ENCODE measurements around the gene CFAP90. TPM values are rescaled to one million over a fixed set of nuclear protein-coding genes. Genes with fewer than 3 reads are reported as not detected.

The CFAP90 gene
- total RNA-seq, 2 experiments from 2014 or later: not detected

- Mint-ChIP-seq H3K4me1 (ENCODE audit: low read depth) (no peaks in the 10 kb centered on the region), H3K9me3 (no peaks in the 10 kb centered on the region), H3K36me3 (ENCODE audit: low read depth) (no peaks in the 10 kb centered on the region), H3K27me3 (peaks cover 15% of the 10 kb centered on the region), H3K4me3 (no peak overlapping the region), H3K27ac (no peak overlapping the region)
- no peak for TF ChIP-seq CTCF (IDR thresholded peaks at IDR 0.05)
- ChIA-PET CTCF (no interaction called here), POLR2A (no interaction called here)
- DNase-seq: no peak
- intact Hi-C loops (cut with micrococcal nuclease): no loop called here
- ATAC-seq: no peak
Observed at GRCh38 chr5:7837403-7837802, 13.5 kb downstream of the CFAP90 start.

GRCh38 chr5:7834982-7835381 lies 16.0 kb downstream of the CFAP90 start:
- no peak overlapping the region for H3K4me3 Mint-ChIP-seq
- H3K27ac Mint-ChIP-seq: no peak overlapping the region
- H3K27me3 Mint-ChIP-seq: peaks cover 16% of the 10 kb centered on the region
- H3K9me3 Mint-ChIP-seq: no peaks in the 10 kb centered on the region
- ChIA-PET POLR2A (no interaction called here), CTCF (no interaction called here)
- H3K36me3 Mint-ChIP-seq (ENCODE audit: low read depth): no peaks in the 10 kb centered on the region
- intact Hi-C loops (cut with micrococcal nuclease): no loop called here
- DNase-seq (no peak), ATAC-seq (no peak)
- no peak for TF ChIP-seq CTCF (IDR thresholded peaks at IDR 0.05)
- H3K4me1 Mint-ChIP-seq (ENCODE audit: low read depth): no peaks in the 10 kb centered on the region

DNA sequence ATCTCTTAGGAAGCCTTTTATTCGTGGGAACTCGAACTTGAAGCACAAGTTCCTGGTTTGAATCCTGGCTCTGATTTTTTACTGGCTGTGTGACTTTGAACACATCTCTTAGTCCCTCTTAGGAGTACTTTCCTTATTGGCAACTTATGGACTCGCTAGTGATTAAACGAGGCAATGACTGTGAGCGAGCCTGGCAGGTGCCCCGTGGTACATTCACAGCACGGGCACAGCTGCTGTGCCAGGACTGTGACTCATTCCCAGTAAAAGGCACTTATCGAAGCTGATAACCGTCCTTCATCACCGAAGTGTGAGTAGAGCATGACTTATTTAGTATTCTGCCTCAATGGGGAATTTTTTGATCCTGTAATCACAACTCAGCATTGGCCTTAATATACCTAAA lies 22.7 kb downstream of the CFAP90 start:
- Mint-ChIP-seq H3K9me3 (no peaks in the 10 kb centered on the region), H3K27me3 (peaks cover 6% of the 10 kb centered on the region), H3K36me3 (ENCODE audit: low read depth) (no peaks in the 10 kb centered on the region), H3K4me3 (no peak overlapping the region), H3K4me1 (ENCODE audit: low read depth) (no peaks in the 10 kb centered on the region), H3K27ac (no peak overlapping the region)
- no peak for ATAC-seq
- CTCF ChIA-PET: interaction anchor here (2.0 kb wide), 1 partner anchor 13 kb away, joined by 10 read pairs; no protein-coding TSS in a partner anchor
- DNase-seq: no peak
- POLR2A ChIA-PET: no interaction called here
- intact Hi-C loops (cut with micrococcal nuclease): no loop called here
- no peak for TF ChIP-seq CTCF (IDR thresholded peaks at IDR 0.05)

DNA sequence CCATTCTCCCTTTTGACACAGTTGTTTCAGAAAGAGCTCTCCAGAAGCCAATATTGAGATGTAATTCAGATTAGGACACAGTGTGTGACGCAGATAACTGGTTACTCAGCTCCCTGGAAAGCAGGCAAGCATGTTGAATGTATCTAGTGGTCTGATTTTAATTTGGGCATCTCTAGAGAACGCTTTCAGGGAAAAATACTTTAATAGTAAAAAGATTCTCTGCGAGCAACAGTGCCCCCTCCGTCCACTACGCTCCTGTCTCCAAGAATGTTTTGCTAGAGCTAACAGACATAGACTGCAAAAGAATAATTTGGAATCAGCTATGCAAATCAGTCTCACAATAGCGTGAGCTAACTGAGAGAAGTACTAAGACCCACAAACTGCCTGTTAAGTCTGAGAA lies 23.3 kb downstream of the CFAP90 start:
- H3K4me3 Mint-ChIP-seq: no peak overlapping the region
- no peaks in the 10 kb centered on the region for H3K4me1 Mint-ChIP-seq (ENCODE audit: low read depth)
- intact Hi-C loops (cut with micrococcal nuclease): no loop called here
- peaks cover 12% of the 10 kb centered on the region for H3K27me3 Mint-ChIP-seq
- DNase-seq: no peak
- H3K36me3 Mint-ChIP-seq (ENCODE audit: low read depth): no peaks in the 10 kb centered on the region
- no peak for TF ChIP-seq CTCF (IDR thresholded peaks at IDR 0.05)
- CTCF ChIA-PET: interaction anchor here (1.0 to 2.0 kb wide), 2 partner anchors 12 to 60 kb away, joined by 3 to 10 read pairs; no protein-coding TSS in a partner anchor
- no peak overlapping the region for H3K27ac Mint-ChIP-seq
- POLR2A ChIA-PET: interaction anchor here (0.6 kb wide), 1 partner anchor 74 kb away, joined by 3 read pairs; no protein-coding TSS in a partner anchor
- ATAC-seq: no peak
- no peaks in the 10 kb centered on the region for H3K9me3 Mint-ChIP-seq

- H3K9me3 Mint-ChIP-seq: no peaks in the 10 kb centered on the region
- no peaks in the 10 kb centered on the region for H3K4me1 Mint-ChIP-seq (ENCODE audit: low read depth)
- no peak for DNase-seq
- CTCF ChIA-PET: no interaction called here
- no peak overlapping the region for H3K4me3 Mint-ChIP-seq
- H3K27ac Mint-ChIP-seq: no peak overlapping the region
- no peaks in the 10 kb centered on the region for H3K36me3 Mint-ChIP-seq (ENCODE audit: low read depth)
- intact Hi-C loops (cut with micrococcal nuclease): no loop called here
- POLR2A ChIA-PET: no interaction called here
- no peak for ATAC-seq
- TF ChIP-seq CTCF (IDR thresholded peaks at IDR 0.05): no peak
- peaks cover 14% of the 10 kb centered on the region for H3K27me3 Mint-ChIP-seq
Observed at GRCh38 chr5:7825630-7826029, 25.3 kb downstream of the CFAP90 start.

Measured in activated CD8-positive, alpha-beta T cell treated with anti-CD3 and anti-CD28 coated beads for 36 hours (primary cell).